SK-N-SH treated with all-trans-retinoic acid at 6 μM for 48 hours (cell line): ENCODE results near the gene NDUFA11.

Experiments
- ATAC-seq: fragments of 200-7000 bp; cut with Tn5 transposase; 3 replicates; pipeline ENCODE4 v1.9.1; 2020; ENCODE audit warnings: mild to moderate bottlenecking, moderate library complexity
- ARNTL ChIP-seq: fragments of 450-650 bp; formaldehyde crosslinking; IDR thresholded peaks from 2 replicates; pipeline ENCODE4 v1.5.0; 2020; ENCODE audit warnings: low read depth, mild to moderate bottlenecking, moderate library complexity, borderline replicate concordance
- CSDC2 ChIP-seq: fragments of 250-450 bp; sonication (Bioruptor Pico); IDR thresholded peaks from 2 replicates; pipeline ENCODE4 v1.5.0; 2020; ENCODE audit warnings: mild to moderate bottlenecking, moderate library complexity
- ESRRG ChIP-seq: fragments of 250-450 bp; sonication (Bioruptor Pico); IDR thresholded peaks from 2 replicates; pipeline ENCODE4 v1.6.1; 2021; ENCODE audit warnings: mild to moderate bottlenecking
- ISL1 ChIP-seq: fragments of 250-450 bp; sonication (Bioruptor Pico); IDR thresholded peaks from 2 replicates; pipeline ENCODE4 v2.1.2; 2022; ENCODE audit warnings: mild to moderate bottlenecking, moderate library complexity
- OSR1 ChIP-seq: fragments of 250-450 bp; sonication (Bioruptor Pico); IDR thresholded peaks from 2 replicates; pipeline ENCODE4 v1.8.0; 2022; ENCODE audit warnings: moderate library complexity, mild to moderate bottlenecking, inconsistent platforms
- PPARA ChIP-seq: fragments of 250-450 bp; sonication (Bioruptor Pico); IDR thresholded peaks from 2 replicates; pipeline ENCODE4 v1.5.0; 2020; ENCODE audit warnings: mild to moderate bottlenecking, borderline replicate concordance
- RARB ChIP-seq: fragments of 250-450 bp; sonication (Bioruptor Pico); IDR thresholded peaks from 2 replicates; pipeline ENCODE4 v1.8.0; 2021; ENCODE audit warnings: mild to moderate bottlenecking, moderate library complexity
- SNAI2 ChIP-seq: fragments of 250-450 bp; sonication (Bioruptor Pico); IDR thresholded peaks from 2 replicates; pipeline ENCODE4 v1.5.0; 2020; ENCODE audit warnings: mild to moderate bottlenecking, moderate library complexity
- TCF4 ChIP-seq: fragments of 250-450 bp; sonication (Bioruptor Pico); IDR thresholded peaks from 2 replicates; pipeline ENCODE4 v1.8.0; 2021; ENCODE audit warnings: mild to moderate bottlenecking, moderate library complexity, borderline replicate concordance
- TOX ChIP-seq: fragments of 250-450 bp; sonication (Bioruptor Pico); IDR thresholded peaks from 2 replicates; pipeline ENCODE4 v1.8.0; 2021; ENCODE audit warnings: mild to moderate bottlenecking, moderate library complexity, borderline replicate concordance
- ZFP3 ChIP-seq: fragments of 250-450 bp; sonication (Bioruptor Pico); IDR thresholded peaks from 2 replicates; pipeline ENCODE4 v1.5.0; 2020; ENCODE audit warnings: mild to moderate bottlenecking, moderate library complexity
- ZFP30 ChIP-seq: fragments of 450-650 bp; formaldehyde crosslinking; IDR thresholded peaks from 2 replicates; pipeline ENCODE4 v1.5.0; 2022; ENCODE audit warnings: mild to moderate bottlenecking, moderate library complexity
- ZNF565 ChIP-seq: fragments of 450-650 bp; formaldehyde crosslinking; conservative IDR thresholded peaks from 2 replicates; pipeline ENCODE4 v1.5.0; 2020; ENCODE audit warnings: low read depth, mild to moderate bottlenecking, moderate library complexity
- ZNF70 ChIP-seq: fragments of 450-650 bp; formaldehyde crosslinking; IDR thresholded peaks from 2 replicates; pipeline ENCODE4 v1.5.0; 2020; ENCODE audit warnings: mild to moderate bottlenecking, moderate library complexity
- ZNF8 ChIP-seq: fragments of 450-650 bp; formaldehyde crosslinking; IDR thresholded peaks from 2 replicates; pipeline ENCODE4 v1.5.0; 2020; ENCODE audit warnings: mild to moderate bottlenecking, moderate library complexity
- TF ChIP-seq, protein P1 (sequence below): fragments of 250-450 bp; sonication (Bioruptor Pico); IDR thresholded peaks from 2 replicates; pipeline ENCODE4 v1.5.0; 2020; ENCODE audit warnings: mild to moderate bottlenecking, moderate library complexity
- TF ChIP-seq, protein P2 (sequence below): fragments of 250-450 bp; sonication (Bioruptor Pico); IDR thresholded peaks from 2 replicates; pipeline ENCODE4 v1.8.0; 2020; ENCODE audit warnings: mild to moderate bottlenecking, moderate library complexity, borderline replicate concordance
- TF ChIP-seq, protein P3 (sequence below): fragments of 250-450 bp; sonication (Bioruptor Pico); IDR thresholded peaks from 2 replicates; pipeline ENCODE4 v1.8.0; 2021; ENCODE audit warnings: low read depth, mild to moderate bottlenecking, moderate library complexity, borderline replicate concordance
- TF ChIP-seq, protein P4 (sequence below): fragments of 250-450 bp; sonication (Bioruptor Pico); IDR thresholded peaks from 2 replicates; pipeline ENCODE4 v1.5.1; 2021; ENCODE audit warnings: mild to moderate bottlenecking, moderate library complexity
- TF ChIP-seq, protein P5 (sequence below): fragments of 250-450 bp; sonication (Bioruptor Pico); IDR thresholded peaks from 2 replicates; pipeline ENCODE4 v1.5.1; 2020; ENCODE audit warnings: low read depth, mild to moderate bottlenecking, moderate library complexity

The NDUFA11 gene

DNA sequence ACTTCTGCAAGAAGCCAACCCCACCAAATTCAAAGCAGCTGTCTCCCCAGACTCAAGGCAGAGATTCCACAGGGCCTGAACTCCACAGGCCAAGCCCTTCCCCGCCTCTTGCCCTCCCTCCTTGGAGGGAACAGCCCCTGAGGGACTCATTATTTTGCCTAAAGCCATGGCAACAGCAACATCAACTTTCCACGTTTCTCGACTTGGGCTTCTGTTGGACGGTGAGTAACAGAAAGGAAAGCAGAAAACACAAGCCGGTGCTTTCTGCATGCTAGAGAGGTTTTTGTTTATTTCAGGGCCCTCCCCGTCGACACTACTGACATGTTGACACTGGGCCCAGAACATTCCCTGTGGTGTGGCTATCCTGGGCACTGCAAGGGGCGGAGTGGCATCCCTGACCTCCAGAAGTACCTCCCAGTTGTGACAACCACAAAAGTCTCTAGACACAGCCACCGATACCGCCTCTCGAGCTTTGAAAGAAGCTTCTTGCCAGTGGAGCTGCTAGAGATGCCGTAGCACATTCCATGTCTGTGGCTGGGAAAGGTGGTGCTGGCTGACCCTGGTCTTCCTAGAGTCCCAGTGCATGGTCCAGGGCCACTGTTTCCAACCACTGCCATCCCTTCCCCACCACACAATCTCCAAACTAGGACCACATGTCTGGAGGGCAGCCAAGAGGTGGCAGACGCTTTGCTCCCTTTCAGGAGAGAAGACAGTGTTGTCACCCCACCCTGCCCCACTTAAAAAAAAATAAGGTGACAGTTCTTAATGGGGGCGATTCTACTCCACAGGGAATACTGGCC is 23.3 kb upstream of the NDUFA11 start:
- ATAC-seq: peak; percentile 30; the same call in 2 of the 3 replicates
- TF ChIP-seq, protein P1, sequence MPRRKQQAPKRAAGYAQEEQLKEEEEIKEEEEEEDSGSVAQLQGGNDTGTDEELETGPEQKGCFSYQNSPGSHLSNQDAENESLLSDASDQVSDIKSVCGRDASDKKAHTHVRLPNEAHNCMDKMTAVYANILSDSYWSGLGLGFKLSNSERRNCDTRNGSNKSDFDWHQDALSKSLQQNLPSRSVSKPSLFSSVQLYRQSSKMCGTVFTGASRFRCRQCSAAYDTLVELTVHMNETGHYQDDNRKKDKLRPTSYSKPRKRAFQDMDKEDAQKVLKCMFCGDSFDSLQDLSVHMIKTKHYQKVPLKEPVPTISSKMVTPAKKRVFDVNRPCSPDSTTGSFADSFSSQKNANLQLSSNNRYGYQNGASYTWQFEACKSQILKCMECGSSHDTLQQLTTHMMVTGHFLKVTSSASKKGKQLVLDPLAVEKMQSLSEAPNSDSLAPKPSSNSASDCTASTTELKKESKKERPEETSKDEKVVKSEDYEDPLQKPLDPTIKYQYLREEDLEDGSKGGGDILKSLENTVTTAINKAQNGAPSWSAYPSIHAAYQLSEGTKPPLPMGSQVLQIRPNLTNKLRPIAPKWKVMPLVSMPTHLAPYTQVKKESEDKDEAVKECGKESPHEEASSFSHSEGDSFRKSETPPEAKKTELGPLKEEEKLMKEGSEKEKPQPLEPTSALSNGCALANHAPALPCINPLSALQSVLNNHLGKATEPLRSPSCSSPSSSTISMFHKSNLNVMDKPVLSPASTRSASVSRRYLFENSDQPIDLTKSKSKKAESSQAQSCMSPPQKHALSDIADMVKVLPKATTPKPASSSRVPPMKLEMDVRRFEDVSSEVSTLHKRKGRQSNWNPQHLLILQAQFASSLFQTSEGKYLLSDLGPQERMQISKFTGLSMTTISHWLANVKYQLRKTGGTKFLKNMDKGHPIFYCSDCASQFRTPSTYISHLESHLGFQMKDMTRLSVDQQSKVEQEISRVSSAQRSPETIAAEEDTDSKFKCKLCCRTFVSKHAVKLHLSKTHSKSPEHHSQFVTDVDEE (CRISPR knock-in tag): no peak
- 0 out of 2 replicates have a peak, but pooled peaks have one; percentile 24 for TF ChIP-seq TCF4 (CRISPR knock-in tag)

DNA sequence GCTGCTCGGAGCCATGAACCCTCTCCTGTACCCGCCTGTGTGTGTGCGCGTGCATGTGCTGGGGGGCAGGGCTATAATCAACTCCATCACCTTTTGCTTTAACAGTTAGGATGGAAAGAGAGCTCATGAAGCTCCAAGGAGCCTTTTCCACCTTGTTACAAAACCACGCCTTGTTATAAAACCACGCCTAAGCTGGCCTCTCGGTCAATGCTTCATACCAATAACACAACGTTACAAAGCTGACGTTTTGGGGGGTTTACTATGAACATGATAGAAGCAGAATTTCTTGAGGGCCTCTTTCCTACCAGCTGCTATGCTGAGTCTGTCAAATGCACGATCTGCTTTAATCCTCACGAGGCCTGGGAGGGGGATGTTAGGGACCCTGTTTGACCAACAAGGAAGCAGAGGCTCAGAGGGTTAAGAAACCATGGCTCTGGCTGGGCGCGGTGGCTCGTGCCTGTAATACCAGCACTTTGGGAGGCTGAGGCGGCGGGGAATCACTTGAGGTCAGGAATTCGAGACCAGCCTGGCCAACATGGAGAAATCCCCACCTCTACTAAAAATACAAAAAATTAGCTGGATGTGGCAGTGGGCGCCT is 22.3 kb upstream of the NDUFA11 start:
- TF ChIP-seq ZNF8 (CRISPR knock-in tag) (no peak), ARNTL (no peak)
- TF ChIP-seq, protein P2, sequence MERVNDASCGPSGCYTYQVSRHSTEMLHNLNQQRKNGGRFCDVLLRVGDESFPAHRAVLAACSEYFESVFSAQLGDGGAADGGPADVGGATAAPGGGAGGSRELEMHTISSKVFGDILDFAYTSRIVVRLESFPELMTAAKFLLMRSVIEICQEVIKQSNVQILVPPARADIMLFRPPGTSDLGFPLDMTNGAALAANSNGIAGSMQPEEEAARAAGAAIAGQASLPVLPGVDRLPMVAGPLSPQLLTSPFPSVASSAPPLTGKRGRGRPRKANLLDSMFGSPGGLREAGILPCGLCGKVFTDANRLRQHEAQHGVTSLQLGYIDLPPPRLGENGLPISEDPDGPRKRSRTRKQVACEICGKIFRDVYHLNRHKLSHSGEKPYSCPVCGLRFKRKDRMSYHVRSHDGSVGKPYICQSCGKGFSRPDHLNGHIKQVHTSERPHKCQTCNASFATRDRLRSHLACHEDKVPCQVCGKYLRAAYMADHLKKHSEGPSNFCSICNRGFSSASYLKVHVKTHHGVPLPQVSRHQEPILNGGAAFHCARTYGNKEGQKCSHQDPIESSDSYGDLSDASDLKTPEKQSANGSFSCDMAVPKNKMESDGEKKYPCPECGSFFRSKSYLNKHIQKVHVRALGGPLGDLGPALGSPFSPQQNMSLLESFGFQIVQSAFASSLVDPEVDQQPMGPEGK (CRISPR knock-in tag): no peak
- TF ChIP-seq, protein P3, sequence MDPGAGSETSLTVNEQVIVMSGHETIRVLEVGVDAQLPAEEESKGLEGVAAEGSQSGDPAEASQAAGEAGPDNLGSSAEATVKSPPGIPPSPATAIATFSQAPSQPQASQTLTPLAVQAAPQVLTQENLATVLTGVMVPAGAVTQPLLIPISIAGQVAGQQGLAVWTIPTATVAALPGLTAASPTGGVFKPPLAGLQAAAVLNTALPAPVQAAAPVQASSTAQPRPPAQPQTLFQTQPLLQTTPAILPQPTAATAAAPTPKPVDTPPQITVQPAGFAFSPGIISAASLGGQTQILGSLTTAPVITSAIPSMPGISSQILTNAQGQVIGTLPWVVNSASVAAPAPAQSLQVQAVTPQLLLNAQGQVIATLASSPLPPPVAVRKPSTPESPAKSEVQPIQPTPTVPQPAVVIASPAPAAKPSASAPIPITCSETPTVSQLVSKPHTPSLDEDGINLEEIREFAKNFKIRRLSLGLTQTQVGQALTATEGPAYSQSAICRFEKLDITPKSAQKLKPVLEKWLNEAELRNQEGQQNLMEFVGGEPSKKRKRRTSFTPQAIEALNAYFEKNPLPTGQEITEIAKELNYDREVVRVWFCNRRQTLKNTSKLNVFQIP: no peak
- ATAC-seq: no peak

DNA sequence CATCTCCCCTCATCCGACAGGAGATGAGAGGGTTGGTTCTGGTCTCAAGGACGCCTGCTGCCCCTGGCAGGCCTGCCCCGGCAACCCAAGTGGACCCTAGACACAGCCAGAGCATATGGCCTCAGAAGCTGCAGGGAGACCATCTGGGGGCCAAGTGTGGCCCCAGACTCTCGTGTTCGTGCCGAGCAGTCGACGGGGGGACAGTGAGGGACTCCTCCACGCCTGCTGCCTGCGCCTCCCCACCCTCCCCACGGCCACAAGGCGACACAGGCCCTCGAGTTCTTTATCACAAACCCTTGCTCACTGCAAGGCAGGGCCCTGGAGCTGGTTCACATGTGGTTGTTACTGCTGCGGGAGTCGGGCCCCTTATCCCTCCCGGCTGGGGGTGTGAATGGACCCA is 19.8 kb upstream of the NDUFA11 start:
- TF ChIP-seq OSR1 (CRISPR knock-in tag) (no peak), TCF4 (CRISPR knock-in tag) (no peak), ZNF565 (CRISPR knock-in tag) (no peak), RARB (CRISPR knock-in tag) (no peak), ARNTL (no peak), ESRRG (CRISPR knock-in tag) (no peak), ISL1 (CRISPR knock-in tag) (no peak), ZNF70 (CRISPR knock-in tag) (no peak)
- TF ChIP-seq, protein P3: no peak
- TF ChIP-seq, protein P1 (CRISPR knock-in tag): no peak
- no peak for ATAC-seq

DNA sequence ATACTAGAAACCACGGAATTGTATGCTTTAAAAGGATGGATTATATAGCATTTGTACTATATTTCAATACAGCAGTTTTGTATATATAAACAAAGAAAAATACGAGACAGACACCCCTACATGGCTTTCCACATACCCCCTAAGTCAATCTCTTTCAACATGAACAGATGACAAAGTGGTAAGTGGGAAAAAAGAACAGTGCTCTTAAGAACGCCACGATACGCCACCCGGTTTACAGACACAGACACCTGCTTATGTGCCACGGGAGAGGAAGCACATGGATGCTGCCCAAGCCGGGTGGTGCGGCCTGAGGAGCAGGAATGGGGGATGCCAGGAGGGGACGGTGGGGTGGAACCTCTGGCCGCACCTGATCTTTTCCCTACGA is 18.6 kb upstream of the NDUFA11 start:
- ATAC-seq: no peak
- no peak for TF ChIP-seq SNAI2 (CRISPR knock-in tag)
- no peak for TF ChIP-seq ESRRG (CRISPR knock-in tag)
- TF ChIP-seq TCF4 (CRISPR knock-in tag): no peak
- TF ChIP-seq TOX (CRISPR knock-in tag): no peak
- TF ChIP-seq ZFP3 (CRISPR knock-in tag): no peak
- no peak for TF ChIP-seq OSR1 (CRISPR knock-in tag)
- no peak for TF ChIP-seq ZFP30
- TF ChIP-seq ISL1 (CRISPR knock-in tag): no peak
- TF ChIP-seq CSDC2 (CRISPR knock-in tag): no peak
- TF ChIP-seq ZNF8 (CRISPR knock-in tag): no peak
- no peak for TF ChIP-seq ZNF70 (CRISPR knock-in tag)
- TF ChIP-seq RARB (CRISPR knock-in tag): no peak
- TF ChIP-seq, protein P4, sequence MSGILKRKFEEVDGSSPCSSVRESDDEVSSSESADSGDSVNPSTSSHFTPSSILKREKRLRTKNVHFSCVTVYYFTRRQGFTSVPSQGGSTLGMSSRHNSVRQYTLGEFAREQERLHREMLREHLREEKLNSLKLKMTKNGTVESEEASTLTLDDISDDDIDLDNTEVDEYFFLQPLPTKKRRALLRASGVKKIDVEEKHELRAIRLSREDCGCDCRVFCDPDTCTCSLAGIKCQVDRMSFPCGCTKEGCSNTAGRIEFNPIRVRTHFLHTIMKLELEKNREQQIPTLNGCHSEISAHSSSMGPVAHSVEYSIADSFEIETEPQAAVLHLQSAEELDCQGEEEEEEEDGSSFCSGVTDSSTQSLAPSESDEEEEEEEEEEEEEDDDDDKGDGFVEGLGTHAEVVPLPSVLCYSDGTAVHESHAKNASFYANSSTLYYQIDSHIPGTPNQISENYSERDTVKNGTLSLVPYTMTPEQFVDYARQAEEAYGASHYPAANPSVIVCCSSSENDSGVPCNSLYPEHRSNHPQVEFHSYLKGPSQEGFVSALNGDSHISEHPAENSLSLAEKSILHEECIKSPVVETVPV (CRISPR knock-in tag): no peak
- TF ChIP-seq, protein P5, sequence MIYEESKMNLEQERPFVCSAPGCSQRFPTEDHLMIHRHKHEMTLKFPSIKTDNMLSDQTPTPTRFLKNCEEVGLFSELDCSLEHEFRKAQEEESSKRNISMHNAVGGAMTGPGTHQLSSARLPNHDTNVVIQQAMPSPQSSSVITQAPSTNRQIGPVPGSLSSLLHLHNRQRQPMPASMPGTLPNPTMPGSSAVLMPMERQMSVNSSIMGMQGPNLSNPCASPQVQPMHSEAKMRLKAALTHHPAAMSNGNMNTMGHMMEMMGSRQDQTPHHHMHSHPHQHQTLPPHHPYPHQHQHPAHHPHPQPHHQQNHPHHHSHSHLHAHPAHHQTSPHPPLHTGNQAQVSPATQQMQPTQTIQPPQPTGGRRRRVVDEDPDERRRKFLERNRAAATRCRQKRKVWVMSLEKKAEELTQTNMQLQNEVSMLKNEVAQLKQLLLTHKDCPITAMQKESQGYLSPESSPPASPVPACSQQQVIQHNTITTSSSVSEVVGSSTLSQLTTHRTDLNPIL (CRISPR knock-in tag): no peak
- no peak for TF ChIP-seq PPARA (CRISPR knock-in tag)
